GM21576 (cell line): ENCODE data around the gene LDLRAD1.
"Not testable (repeated sequence)": the region's sequence is repeated elsewhere in the genome, so short reads cannot be mapped to it uniquely, and the experiment has no call there.

ENCODE experiments used
- ATAC-seq: cut with Tn5 transposase; IDR thresholded peaks from one replicate; pipeline ENCODE4 v1.9.1; 2021; ENCODE audit warnings: mild to moderate bottlenecking, moderate library complexity; ENCODE audit not compliant: unreplicated experiment

The LDLRAD1 gene

DNA sequence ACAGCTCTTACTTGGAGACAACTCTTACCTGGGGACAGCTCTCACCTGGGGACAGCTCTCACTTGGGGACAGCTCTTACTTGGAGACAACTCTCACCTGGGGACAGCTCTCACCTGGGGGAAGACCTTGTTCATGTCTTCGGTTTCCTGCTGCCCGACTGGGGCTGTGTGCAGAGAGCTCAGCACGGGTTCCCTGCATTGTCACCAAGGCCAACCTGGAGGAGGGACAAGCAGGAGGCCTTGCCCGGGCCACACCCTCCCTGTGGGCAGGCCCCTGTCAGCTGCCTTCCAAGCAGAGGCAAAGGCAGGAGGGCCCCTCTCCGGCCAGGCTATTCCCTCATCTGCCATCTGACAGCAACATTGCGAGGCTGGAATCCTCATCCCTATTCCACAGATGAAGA lies at the start of gene LDLRAD1:
TSS of gene LDLRAD1 (minus strand) at position 208 of the 400 bp plus-strand sequence. CDS start at position 134, 74 bp downstream.
- no peak for ATAC-seq

- no peak for ATAC-seq
Observed at GRCh38 chr1:54064299-54064698, 46.3 kb upstream of the LDLRAD1 start.

DNA sequence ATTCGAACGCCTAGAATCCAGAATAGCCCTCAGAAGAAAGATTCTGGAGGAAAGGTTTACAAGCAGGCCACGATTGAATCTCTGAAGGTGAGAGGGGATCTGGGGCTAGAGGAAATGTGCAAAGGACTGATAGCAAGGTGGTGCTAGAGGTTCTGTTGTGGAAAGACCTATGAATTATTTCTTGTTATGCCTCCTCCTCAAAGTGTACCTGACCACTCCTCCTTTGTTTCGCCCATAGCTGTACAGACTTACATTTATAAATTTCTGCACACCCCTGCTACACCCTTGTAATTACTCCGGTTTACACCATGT lies 36.4 kb upstream of the LDLRAD1 start:
- ATAC-seq: no peak

DNA sequence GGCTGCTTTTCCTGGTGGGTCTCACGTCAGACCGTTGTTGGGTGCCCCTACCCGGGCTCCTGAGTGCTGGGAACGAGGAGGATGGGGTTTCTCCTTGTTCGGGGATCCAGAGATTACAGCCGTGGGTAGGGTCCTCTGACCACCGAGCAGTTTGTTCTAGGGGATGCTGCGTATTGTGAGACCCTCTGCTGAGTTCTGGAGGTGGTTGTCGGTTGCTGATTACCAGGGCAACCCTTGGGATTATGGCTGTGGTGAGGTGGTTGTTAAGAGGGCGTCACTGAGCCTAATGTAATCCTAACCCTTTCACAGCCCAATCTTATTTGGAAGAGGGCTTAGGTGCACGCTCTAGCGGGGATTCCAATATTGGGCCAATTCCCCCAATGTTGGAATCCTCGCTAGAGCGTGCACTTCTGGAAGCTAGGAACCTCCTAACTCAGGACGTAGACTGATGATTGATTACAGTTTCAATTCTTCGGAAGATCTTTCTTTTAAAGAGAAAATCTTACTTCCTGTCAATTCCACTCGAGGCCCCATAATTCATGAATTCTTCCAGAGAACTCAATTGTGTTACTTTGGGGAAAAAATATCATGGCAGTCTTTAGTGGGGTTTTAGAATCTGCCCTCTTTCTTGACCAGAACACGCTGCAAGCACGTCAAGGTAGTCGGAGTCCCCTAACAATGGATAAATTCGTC lies 35.9 kb upstream of the LDLRAD1 start:
- ATAC-seq: no peak

GRCh38 chr1:54052934-54053744 lies 35.2 kb upstream of the LDLRAD1 start, which contains the start of the genes TCEANC2 and TMEM59:
TCEANC2 (plus strand) TSS chr1:54053608; CDS start chr1:54054423, 815 bp downstream.
TMEM59 (minus strand) TSS chr1:54053204; CDS start chr1:54053188, 16 bp downstream.
- ATAC-seq: peak; percentile 91

GRCh38 chr1:54052431-54052933 lies 34.5 kb upstream of the LDLRAD1 start:
- peak; percentile 8 for ATAC-seq

GRCh38 chr1:54051933-54052430 lies 34.0 kb upstream of the LDLRAD1 start:
- no peak for ATAC-seq

DNA sequence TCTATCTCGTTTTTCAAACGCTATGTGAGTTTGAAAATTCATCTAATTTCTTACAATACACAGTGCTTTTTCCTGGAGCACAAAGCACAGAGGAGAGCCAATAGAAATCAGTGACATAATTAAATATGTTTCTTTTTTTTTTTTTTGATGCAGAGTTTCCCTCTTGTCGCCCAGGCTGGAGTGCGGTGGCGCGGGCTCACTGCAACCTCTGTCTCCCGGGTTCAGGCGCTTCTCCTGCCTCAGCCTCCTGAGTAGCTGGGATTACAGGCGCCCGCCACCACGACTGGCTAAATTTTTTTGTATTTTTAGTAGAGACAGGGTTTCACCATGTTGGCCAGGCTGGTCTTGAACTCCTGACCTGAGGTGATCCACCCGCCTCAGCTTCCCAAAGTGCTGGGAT lies 32.4 kb upstream of the LDLRAD1 start:
- not testable (repeated sequence) for ATAC-seq

DNA sequence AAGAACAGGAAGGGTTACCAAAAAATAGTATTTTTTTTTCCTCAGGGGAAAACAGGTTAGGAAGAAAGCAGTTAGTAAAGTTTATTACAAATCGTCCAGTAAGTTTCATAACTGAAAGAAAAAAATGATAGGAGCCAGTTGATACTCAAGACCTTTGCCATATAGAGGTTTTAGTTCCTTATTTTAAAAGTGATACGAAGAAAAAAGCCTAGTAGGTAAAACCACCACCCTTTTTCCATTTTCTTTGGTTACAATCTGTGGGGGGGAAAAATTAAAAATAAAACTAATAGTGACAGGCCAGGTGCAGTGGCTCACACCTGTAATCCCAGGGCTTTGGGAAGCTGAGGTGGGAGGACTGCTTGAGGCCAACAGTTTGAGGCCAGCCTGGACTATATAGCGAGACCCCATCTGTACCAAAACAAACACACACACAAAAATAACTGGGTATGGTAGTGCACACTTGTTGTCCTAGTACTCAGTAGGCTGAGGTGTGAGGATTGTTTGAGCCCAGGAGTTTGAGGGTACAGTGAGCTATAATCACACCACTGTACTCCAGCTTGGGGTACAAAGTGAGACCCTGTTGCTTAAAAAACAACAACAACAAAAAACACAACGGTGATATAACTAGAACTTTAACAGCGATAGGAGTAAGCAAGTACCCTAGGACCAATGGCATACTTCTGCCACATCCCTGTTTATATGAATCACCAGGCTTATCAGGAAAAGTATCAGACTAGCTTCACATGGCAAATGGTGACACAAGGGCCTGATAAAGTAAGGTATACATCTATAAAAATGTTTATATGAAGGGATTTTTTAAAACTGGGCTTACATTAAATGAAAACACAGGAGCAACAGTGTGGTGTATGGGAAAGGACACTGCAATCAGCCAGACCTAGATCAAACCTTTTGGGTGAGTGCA lies 29.7 kb upstream of the LDLRAD1 start:
- peak; percentile 53 for ATAC-seq

DNA sequence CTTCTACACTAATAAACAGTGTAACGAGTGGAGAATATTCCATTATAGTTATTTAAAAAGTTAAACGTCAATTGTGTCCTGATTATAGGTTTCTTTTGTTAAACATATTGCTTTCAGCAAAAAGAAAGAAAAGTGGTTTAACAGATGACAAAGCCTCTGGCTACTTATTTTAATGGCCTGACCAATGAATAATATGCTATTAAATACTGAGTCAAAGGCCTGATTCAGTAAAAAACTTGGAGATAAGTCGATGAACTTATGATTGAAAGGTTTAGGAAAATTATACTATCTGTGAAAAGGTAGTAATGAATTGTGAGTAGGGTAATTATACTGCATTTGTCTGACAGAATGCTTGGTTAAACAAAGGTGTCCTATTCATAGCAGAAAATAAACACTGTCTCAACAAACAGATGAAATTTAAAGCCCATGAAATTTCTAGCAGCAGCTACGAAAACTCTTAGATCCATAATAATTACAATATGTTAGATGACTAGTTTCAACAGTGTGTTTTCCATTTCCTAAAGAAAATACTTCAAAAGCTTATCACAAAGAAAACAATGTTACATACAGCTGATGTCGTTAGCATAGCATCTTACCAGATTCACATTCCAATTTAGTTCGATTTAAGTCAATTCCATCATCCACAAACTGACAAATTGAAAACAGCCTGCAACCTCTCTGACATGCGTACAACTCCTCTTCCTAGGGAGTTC lies 28.8 kb upstream of the LDLRAD1 start:
- ATAC-seq: no peak

DNA sequence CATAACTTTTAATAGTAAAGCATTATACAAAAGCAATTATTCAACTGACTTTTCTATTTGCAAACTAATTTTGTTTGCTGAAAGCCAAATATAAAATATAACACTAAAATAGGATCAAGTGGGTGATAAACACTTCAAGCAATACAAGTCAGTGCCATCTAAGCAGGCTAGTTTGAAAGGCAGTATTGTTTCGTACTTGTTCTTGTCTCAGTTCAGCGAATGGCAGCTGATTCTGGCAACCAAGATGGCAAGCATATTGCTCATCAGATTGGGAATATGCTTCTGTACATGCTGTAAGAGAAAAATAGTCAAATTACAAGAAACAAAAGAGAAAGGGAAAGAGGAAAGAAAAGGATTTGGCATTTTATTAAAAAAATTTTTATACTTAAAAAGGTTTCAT lies 27.5 kb upstream of the LDLRAD1 start:
- no peak for ATAC-seq

DNA sequence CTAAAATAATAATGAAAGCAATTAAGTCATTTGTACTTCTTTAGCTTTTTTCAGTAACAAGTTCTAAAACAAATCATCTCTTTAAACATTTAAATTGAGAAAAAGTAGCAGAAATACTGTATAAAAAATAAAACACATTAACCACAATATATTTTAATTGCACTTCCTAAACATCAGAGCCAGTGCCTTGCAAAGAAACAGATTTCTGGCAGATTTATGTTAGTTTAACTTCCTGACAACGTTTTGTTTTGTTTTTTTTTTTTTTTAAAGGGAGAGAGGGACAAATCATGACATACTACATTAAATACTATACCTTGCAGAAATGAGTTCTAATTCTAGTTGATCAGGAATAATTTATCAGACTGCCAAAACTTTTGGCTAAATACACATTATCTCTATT lies 23.8 kb upstream of the LDLRAD1 start:
- no peak for ATAC-seq

DNA sequence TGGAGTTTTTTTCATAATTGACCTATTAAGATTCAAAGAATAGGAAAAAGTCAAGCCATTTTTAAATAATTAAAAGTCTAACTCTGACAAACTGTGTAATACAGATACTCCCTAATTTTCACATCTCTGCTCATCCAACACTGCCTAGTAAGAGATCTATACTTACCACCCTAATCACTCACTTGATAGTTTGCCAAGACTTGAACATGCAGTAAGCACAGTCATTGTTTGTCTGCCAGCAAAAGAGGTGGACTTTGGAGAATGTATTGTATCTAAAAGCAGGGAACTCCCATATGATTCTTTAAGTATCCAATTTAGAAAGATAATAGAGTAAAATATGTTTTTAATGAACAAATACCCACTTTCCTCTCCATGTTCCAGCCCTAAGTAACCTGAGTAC lies 19.5 kb upstream of the LDLRAD1 start:
- no peak for ATAC-seq

DNA sequence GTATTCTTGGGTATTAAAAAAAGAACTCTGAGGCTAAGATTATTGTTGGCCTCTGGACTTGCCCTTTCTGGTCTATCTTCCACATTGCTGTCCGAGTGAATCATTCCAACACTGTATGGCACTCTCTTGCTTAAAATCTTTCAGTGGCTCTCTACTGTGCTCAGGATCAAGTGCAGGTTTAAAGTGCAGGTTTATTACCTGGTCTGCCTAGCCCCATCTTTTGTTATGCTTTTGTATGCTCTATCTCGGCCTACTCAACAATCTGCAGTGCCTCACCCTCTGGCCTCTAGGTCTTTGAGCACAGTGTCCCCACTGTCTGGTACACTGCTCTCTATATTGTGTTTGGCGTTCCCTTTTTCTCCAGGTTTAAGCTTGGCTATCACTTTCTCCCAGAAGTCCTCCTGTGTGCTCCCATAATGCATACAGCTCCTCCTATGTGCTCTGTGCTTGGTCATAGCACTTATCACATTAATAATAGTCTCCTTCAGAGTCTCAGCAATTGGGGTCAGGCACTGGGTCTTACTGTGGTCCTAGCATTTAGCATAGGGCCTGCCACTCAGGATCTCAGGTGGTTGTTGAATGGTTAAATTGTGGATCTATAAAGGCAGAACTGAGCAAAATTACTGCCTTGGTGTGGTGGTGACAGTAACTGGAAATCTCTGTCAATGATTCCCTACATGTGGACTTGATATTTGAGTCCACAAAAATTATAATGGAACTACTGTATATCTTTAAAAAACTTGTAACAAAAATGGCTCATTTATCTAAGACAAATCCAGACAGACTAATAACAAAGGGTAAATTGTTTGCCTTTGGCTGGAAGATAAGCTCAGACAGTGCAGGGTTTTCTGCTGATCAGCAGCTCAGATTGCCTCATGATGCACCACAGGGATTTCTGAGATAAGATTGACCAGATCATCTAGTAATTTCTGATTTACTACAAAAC lies 10.6 kb upstream of the LDLRAD1 start:
- no peak for ATAC-seq

GRCh38 chr1:54027848-54028247 lies 9.9 kb upstream of the LDLRAD1 start:
- no peak for ATAC-seq

- not testable (repeated sequence) for ATAC-seq
Observed at GRCh38 chr1:54024811-54025210, 6.8 kb upstream of the LDLRAD1 start.

DNA sequence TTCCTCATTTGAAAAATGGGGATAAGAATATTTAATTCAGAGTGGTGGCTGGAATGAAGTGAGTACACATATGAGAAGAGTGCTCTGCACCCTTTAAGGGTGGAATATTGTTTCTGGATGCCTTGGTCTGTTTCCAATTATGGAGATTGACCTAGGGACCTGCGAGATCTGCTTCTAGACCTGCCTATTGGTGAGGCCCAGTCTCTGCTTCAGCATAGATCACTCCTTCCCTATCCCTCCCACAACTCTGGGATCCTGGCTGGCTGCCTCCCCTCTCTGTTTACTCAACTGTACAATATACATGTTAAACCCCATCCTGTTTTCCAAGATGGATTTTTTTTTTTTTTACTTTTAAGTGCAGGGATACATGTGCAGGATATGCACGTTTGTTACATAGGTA lies 6.4 kb upstream of the LDLRAD1 start:
- ATAC-seq: no peak

GRCh38 chr1:54019562-54020176 lies 1.7 kb upstream of the LDLRAD1 start:
- ATAC-seq: not testable (repeated sequence)

DNA sequence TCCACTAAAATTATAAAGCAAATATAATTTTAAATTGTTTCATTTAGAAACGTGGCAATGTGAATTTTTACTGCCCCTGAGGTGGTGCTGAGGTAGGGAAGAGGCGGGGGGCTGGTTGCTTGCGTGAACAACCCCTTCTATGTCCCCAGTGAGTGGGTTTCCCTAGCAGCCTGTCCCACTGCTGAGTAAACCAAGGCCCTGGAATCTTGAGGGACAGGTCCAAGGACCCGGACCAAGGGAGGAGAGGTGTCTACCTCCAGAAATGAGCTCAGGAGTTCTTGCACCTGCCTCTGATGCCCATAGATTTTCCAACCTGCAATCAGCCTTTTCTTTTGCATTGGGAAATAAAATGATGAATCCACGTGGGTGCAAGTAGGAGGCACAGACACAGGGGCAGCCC lies 649 bp upstream of the LDLRAD1 start:
- no peak for ATAC-seq
